Measurements from ENCODE around the gene PRR13. TPM values are rescaled to one million over a fixed set of nuclear protein-coding genes. Genes with fewer than 3 reads are reported as not detected.
A peak's percentile ranks its signal among the peaks of the same experiment; 100 is the strongest.
"Not testable (repeated sequence)": the region's sequence is repeated elsewhere in the genome, so short reads cannot be mapped to it uniquely, and the experiment has no call there.

PRR13 gene
- total and polyA plus RNA-seq, 2 experiments from 2014 or later, result 42.9 to 169 TPM

DNA sequence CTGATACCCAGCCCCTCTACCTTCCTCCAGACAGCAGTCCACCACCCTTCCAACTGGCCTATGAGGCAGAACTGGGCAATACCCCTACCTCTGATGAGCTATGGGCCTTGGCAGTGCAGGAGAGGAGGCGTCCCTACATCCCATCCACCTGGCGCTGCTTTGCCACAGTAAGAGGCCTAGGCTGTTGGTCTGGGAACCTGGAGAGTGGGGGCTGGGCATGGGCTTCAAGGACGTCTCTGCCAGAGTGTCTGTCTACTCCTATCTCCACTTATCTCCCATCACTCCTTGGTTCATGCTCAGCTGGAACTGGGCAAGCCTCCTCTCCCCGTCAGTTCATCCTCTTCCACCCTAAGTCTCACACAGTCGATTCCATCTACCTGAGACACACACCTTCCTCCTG is 11.4 kb upstream of the PRR13 start:
- peaks cover 42% of the 10 kb centered on the region for H3K4me1 ChIP-seq (ENCODE audit: low read depth)
- H3K27ac ChIP-seq, result no peak overlapping the region
- no peaks in the 10 kb centered on the region for H3K9me3 ChIP-seq (ENCODE audit: low read depth)
- TF ChIP-seq, protein P1, sequence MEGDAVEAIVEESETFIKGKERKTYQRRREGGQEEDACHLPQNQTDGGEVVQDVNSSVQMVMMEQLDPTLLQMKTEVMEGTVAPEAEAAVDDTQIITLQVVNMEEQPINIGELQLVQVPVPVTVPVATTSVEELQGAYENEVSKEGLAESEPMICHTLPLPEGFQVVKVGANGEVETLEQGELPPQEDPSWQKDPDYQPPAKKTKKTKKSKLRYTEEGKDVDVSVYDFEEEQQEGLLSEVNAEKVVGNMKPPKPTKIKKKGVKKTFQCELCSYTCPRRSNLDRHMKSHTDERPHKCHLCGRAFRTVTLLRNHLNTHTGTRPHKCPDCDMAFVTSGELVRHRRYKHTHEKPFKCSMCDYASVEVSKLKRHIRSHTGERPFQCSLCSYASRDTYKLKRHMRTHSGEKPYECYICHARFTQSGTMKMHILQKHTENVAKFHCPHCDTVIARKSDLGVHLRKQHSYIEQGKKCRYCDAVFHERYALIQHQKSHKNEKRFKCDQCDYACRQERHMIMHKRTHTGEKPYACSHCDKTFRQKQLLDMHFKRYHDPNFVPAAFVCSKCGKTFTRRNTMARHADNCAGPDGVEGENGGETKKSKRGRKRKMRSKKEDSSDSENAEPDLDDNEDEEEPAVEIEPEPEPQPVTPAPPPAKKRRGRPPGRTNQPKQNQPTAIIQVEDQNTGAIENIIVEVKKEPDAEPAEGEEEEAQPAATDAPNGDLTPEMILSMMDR (IDR thresholded peaks at IDR 0.05; ENCODE audit: low read depth, low read length), result no peak
- no peak overlapping the region for H3K4me3 ChIP-seq
- H3K27me3 ChIP-seq, result no peaks in the 10 kb centered on the region
- no peak for DNase-seq (ENCODE audit: low read depth in 1 of 2, low spot score in 1 of 2)
- H3K36me3 ChIP-seq, result no peaks in the 10 kb centered on the region

GRCh38 chr12:53431187-53431586 is 10.3 kb upstream of the PRR13 start:
- Histone ChIP-seq H3K4me1 (ENCODE audit: low read depth) (peaks cover 31% of the 10 kb centered on the region), H3K36me3 (no peaks in the 10 kb centered on the region), H3K4me3 (no peak overlapping the region), H3K27me3 (no peaks in the 10 kb centered on the region), H3K27ac (peak overlapping the region; percentile 60), H3K9me3 (ENCODE audit: low read depth) (no peaks in the 10 kb centered on the region)
- TF ChIP-seq, protein P1 (IDR thresholded peaks at IDR 0.05; ENCODE audit: low read depth, low read length), result no peak
- no peak for DNase-seq (ENCODE audit: low read depth in 1 of 2, low spot score in 1 of 2)

GRCh38 chr12:53435326-53435725 is 6.2 kb upstream of the PRR13 start:
- not testable (repeated sequence) for H3K27me3 ChIP-seq; H3K9me3 ChIP-seq (ENCODE audit: low read depth); H3K27ac ChIP-seq; H3K4me1 ChIP-seq (ENCODE audit: low read depth); DNase-seq (ENCODE audit: low read depth in 1 of 2, low spot score in 1 of 2); H3K4me3 ChIP-seq; H3K36me3 ChIP-seq

DNA sequence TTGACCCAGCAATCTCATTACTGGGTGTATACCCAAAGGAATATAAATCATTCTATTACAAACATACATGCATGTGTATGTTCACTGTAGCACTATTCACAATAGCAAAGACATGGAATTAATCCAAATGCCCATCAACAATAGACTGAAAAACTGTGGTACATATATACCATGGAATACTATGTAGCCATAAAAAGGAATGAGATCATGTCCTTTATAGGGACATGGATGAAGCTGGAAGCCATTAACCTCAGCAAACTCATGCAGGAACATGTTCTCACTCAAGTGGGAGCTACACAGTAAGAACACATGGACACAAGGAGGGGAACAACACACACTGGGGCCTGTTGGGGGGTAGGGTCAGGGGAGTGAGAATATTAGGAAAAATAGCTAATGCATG is 2.0 kb upstream of the PRR13 start:
- H3K27ac ChIP-seq; DNase-seq (ENCODE audit: low read depth in 1 of 2, low spot score in 1 of 2); H3K4me1 ChIP-seq (ENCODE audit: low read depth); H3K9me3 ChIP-seq (ENCODE audit: low read depth); H3K4me3 ChIP-seq; H3K27me3 ChIP-seq; H3K36me3 ChIP-seq: not testable (repeated sequence)

GRCh38 chr12:53443955-53444354 is 2.4 kb downstream of the PRR13 start:
- no peak overlapping the region for H3K27ac ChIP-seq
- H3K4me3 ChIP-seq, result no peak overlapping the region

GRCh38 chr12:53444593-53445325 is 3.2 kb downstream of the PRR13 start:
- not testable (repeated sequence) for H3K27ac ChIP-seq; H3K9me3 ChIP-seq (ENCODE audit: low read depth); H3K27me3 ChIP-seq; H3K4me1 ChIP-seq (ENCODE audit: low read depth); H3K36me3 ChIP-seq; H3K4me3 ChIP-seq; DNase-seq (ENCODE audit: low read depth in 1 of 2, low spot score in 1 of 2)

More at GRCh38 chr12:53443955-53444354, 2.4 kb downstream of the PRR13 start:
- H3K36me3 ChIP-seq, result no peaks in the 10 kb centered on the region
- H3K27me3 ChIP-seq, result no peaks in the 10 kb centered on the region
- H3K4me1 ChIP-seq (ENCODE audit: low read depth), result peaks cover 5% of the 10 kb centered on the region
- H3K9me3 ChIP-seq (ENCODE audit: low read depth), result no peaks in the 10 kb centered on the region
- no peak for DNase-seq (ENCODE audit: low read depth in 1 of 2, low spot score in 1 of 2)
- TF ChIP-seq, protein P1 (IDR thresholded peaks at IDR 0.05; ENCODE audit: low read depth, low read length), result no peak

- Histone ChIP-seq H3K27ac (no peak overlapping the region), H3K9me3 (ENCODE audit: low read depth) (no peaks in the 10 kb centered on the region), H3K4me1 (ENCODE audit: low read depth) (peaks cover 28% of the 10 kb centered on the region), H3K4me3 (no peak overlapping the region), H3K36me3 (peaks cover 21% of the 10 kb centered on the region), H3K27me3 (no peaks in the 10 kb centered on the region)
- TF ChIP-seq, protein P1 (IDR thresholded peaks at IDR 0.05; ENCODE audit: low read depth, low read length), result no peak
- no peak for DNase-seq (ENCODE audit: low read depth in 1 of 2, low spot score in 1 of 2)
Observed at GRCh38 chr12:53450936-53451335, 9.4 kb downstream of the PRR13 start.

Data from cardiac muscle cell (in vitro differentiated cells and primary cell).